HCT116 (cell line): ENCODE measurements around the gene RNF144B. TPM values are rescaled to one million over a fixed set of nuclear protein-coding genes. Genes with fewer than 3 reads are reported as not detected.

Experiments
- ATAC-seq: fragments of 200-7000 bp; cut with Tn5 transposase; 2 replicates; pipeline ENCODE4 v1.9.1; 2020; ENCODE audit warnings: mild to moderate bottlenecking, moderate library complexity
- BruUV-seq: library from RNA; stranded (reverse); fragments of 400-500 nt; replicated peaks from 2 replicates; lab custom pipeline; 2021; lab: Mats Ljungman, UMichigan
- CTCF ChIA-PET: fragments of 300-600 bp; sonication (Branson Sonifier 250); formaldehyde crosslinking; loops from one replicate; lab custom pipeline; 2021; ENCODE audit warnings: antibody characterized with exemption; lab: Charles Lee
- POLR2A ChIA-PET: fragments of 300-600, 350-600 bp; sonication (Branson Sonifier 250); formaldehyde crosslinking; loops from one replicate; lab custom pipeline; 2021; ENCODE audit warnings: antibody characterized with exemption; lab: Charles Lee
- RAD21 ChIA-PET, 2 experiments: fragments of 300-600 bp; sonication (Branson Sonifier 250); formaldehyde crosslinking; loops; one replicate each; lab custom pipeline; 2023; ENCODE audit warnings: low total read pairs in 2 of 2; ENCODE audit not compliant: uncharacterized antibody in 2 of 2, unreplicated experiment in 2 of 2, low non-redundant PET in 1 of 2; lab: Charles Lee
- DNase-seq: peaks from one replicate; pipeline ENCODE4 v3.0.0-alpha.2; 2010; ENCODE audit warnings: low read depth, low spot score
- H2AFZ ChIP-seq: fragments of 200-600 bp; shearing (Covaris generic), sonication (generic); 2 replicates; pipeline ENCODE4 v1.6.1; 2017; ENCODE audit warnings: low read depth, mixed run types, mixed read lengths, antibody characterized with exemption, low read length; ENCODE audit not compliant: poor library complexity, severe bottlenecking
- H3K27ac ChIP-seq: 2 replicates; pipeline ENCODE4 v1.5.1; 2012; ENCODE audit warnings: low read depth, low read length
- H3K27me3 ChIP-seq: fragments of 200-600 bp; sonication (generic); 2 replicates; pipeline ENCODE4 v1.6.1; 2016; ENCODE audit warnings: mixed run types, low read length, mixed read lengths; ENCODE audit not compliant: insufficient read depth
- H3K36me3 ChIP-seq, 2 experiments: fragments of 200-500 bp in 1 of 2; fragments of 200-600 bp in 1 of 2; sonication (Bioruptor generic) in 1 of 2; sonication (generic) in 1 of 2; 2 replicates each; pipeline versions ENCODE4 v1.5.1 to v1.6.1; 2014 to 2016; ENCODE audit warnings: low read length in 2 of 2, inconsistent platforms in 1 of 2, mixed read lengths in 1 of 2, mixed run types in 1 of 2; ENCODE audit not compliant: insufficient read depth in 2 of 2, control insufficient read depth in 1 of 2
- H3K4me1 ChIP-seq, 2 experiments: fragments of 200-600 bp in 1 of 2; sonication (generic) in 1 of 2; 2 replicates each; pipeline versions ENCODE4 v1.5.1 to v1.6.1; 2012 to 2017; ENCODE audit warnings: low read length in 2 of 2, inconsistent platforms in 1 of 2, mild to moderate bottlenecking in 1 of 2, mixed read lengths in 1 of 2, mixed run types in 1 of 2, moderate library complexity in 1 of 2; ENCODE audit not compliant: insufficient read depth in 2 of 2, control insufficient read depth in 1 of 2
- H3K4me2 ChIP-seq: fragments of 200-600 bp; sonication (generic); 2 replicates; pipeline ENCODE4 v1.6.1; 2017; ENCODE audit warnings: mixed run types, low read length, mixed read lengths
- H3K4me3 ChIP-seq, 2 experiments: fragments of 200-600 bp in 1 of 2; sonication (generic) in 1 of 2; replicated peaks in 1 of 2; 2 replicates each; pipeline ENCODE4 v1.5.1; 2011 to 2016; ENCODE audit warnings: low read length in 2 of 2, control low read depth in 1 of 2, low read depth in 1 of 2, mild to moderate bottlenecking in 1 of 2, mixed read lengths in 1 of 2, mixed run types in 1 of 2
- H3K79me2 ChIP-seq: fragments of 200-600 bp; sonication (generic); 2 replicates; pipeline ENCODE4 v1.6.1; 2017; ENCODE audit warnings: mild to moderate bottlenecking, mixed run types, low read length, moderate library complexity, mixed read lengths; ENCODE audit not compliant: insufficient read depth
- H3K9ac ChIP-seq: fragments of 200-600 bp; sonication (generic); 2 replicates; pipeline ENCODE4 v1.6.1; 2016; ENCODE audit warnings: low read length, mixed read lengths
- H3K9me2 ChIP-seq: fragments of 200-600 bp; sonication (generic), shearing (Covaris generic); 2 replicates; pipeline ENCODE4 v1.6.1; 2017; ENCODE audit warnings: mixed run types, mild to moderate bottlenecking, moderate library complexity; ENCODE audit not compliant: insufficient read depth
- H3K9me3 ChIP-seq, 2 experiments: fragments of 200-500 bp in 1 of 2; fragments of 200-600 bp in 1 of 2; sonication (Bioruptor generic) in 1 of 2; sonication (generic) in 1 of 2; 2 replicates each; pipeline ENCODE4 v1.6.1; 2014 to 2017; ENCODE audit warnings: low read length in 2 of 2, mixed read lengths in 2 of 2, inconsistent platforms in 1 of 2, low read depth in 1 of 2, mild to moderate bottlenecking in 1 of 2, mixed run types in 1 of 2, moderate library complexity in 1 of 2; ENCODE audit not compliant: control insufficient read depth in 1 of 2, insufficient read depth in 1 of 2
- H4K20me1 ChIP-seq: fragments of 200-600 bp; sonication (generic), shearing (Covaris generic); 2 replicates; pipeline ENCODE4 v1.6.1; 2017; ENCODE audit warnings: mixed run types, mild to moderate bottlenecking, moderate library complexity; ENCODE audit not compliant: insufficient read depth
- CBX3 ChIP-seq: IDR thresholded peaks from 2 replicates; pipeline ENCODE4 v1.6.1; 2012; ENCODE audit warnings: low read depth
- EGR1 ChIP-seq: IDR thresholded peaks from 2 replicates; pipeline ENCODE4 v1.6.1; 2012; ENCODE audit warnings: low read depth
- EZH2phosphoT487 ChIP-seq: fragments of 200-600 bp; IDR thresholded peaks from 2 replicates; pipeline ENCODE4 v1.6.1; 2018; ENCODE audit warnings: antibody characterized with exemption, borderline replicate concordance
- POLR2A ChIP-seq: IDR thresholded peaks from 2 replicates; pipeline ENCODE4 v1.7.0; 2011; ENCODE audit warnings: borderline replicate concordance; ENCODE audit not compliant: insufficient read depth, insufficient read length; ENCODE audit errors: extremely low read depth
- RAD21 ChIP-seq: IDR thresholded peaks from 2 replicates; pipeline ENCODE4 v1.6.1; 2012; ENCODE audit warnings: low read depth, mild to moderate bottlenecking
- TCF7L2 ChIP-seq: IDR thresholded peaks from 2 replicates; pipeline ENCODE4 v1.7.0; 2011; ENCODE audit warnings: borderline replicate concordance, inconsistent platforms; ENCODE audit not compliant: insufficient read depth, insufficient read length; ENCODE audit errors: extremely low read depth
- YY1 ChIP-seq: IDR thresholded peaks from 2 replicates; pipeline ENCODE4 v1.6.1; 2011; ENCODE audit warnings: low read length, low read depth, moderate library complexity, mild to moderate bottlenecking; ENCODE audit not compliant: insufficient replicate concordance; ENCODE audit errors: extremely low read depth
- ZNF274 ChIP-seq: fragments of 200-500 bp; sonication (Bioruptor generic); IDR thresholded peaks from 2 replicates; pipeline ENCODE4 v1.6.1; 2014; ENCODE audit warnings: mild to moderate bottlenecking, low read depth, low read length, inconsistent platforms
- intact Hi-C: fragments of 100-400 bp; cut with micrococcal nuclease; formaldehyde crosslinking; loops from 2 replicates; pipeline ENCODE4 v1.10.0; 2022
- total RNA-seq: library from RNA; stranded (reverse); gene quantifications from one replicate; pipeline ENCODE4 v1.2.1, GENCODE V29; 2021; ENCODE audit not compliant: unreplicated experiment
- TF ChIP-seq, protein P1 (sequence below): IDR thresholded peaks from 2 replicates; pipeline ENCODE4 v1.6.1; 2012; ENCODE audit warnings: low read depth

RNF144B gene
- total RNA-seq, 1 experiment from 2014 or later, result 2.1 TPM

DNA sequence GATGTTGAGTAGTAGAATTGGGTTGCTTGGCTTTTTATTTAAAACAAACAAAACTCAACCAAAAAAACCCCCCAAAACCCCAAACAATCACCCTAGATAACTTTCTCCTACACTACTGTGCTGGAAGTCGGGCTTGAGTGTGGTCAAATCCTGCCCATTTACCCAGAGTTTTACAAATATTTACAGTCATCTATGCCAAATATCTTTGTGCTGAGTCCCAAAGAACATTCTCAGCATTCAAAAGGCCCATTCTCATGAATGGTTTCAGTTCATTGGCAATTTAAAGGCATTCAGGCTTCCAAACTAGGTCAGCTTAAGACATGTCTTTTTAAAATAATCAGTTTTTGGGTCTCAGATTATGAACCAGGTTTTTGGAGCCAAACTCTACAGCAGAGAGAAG is 1.8 kb downstream of the RNF144B start:
- no TSS peak for BruUV-seq
- DNase-seq, result no peak
- no peak overlapping the region for H3K4me3 ChIP-seq
- no peak for TF ChIP-seq YY1
- no peak for TF ChIP-seq EGR1
- TF ChIP-seq EZH2phosphoT487, result no peak
- TF ChIP-seq CBX3, result no peak
- TF ChIP-seq ZNF274, result no peak
- TF ChIP-seq, protein P1, sequence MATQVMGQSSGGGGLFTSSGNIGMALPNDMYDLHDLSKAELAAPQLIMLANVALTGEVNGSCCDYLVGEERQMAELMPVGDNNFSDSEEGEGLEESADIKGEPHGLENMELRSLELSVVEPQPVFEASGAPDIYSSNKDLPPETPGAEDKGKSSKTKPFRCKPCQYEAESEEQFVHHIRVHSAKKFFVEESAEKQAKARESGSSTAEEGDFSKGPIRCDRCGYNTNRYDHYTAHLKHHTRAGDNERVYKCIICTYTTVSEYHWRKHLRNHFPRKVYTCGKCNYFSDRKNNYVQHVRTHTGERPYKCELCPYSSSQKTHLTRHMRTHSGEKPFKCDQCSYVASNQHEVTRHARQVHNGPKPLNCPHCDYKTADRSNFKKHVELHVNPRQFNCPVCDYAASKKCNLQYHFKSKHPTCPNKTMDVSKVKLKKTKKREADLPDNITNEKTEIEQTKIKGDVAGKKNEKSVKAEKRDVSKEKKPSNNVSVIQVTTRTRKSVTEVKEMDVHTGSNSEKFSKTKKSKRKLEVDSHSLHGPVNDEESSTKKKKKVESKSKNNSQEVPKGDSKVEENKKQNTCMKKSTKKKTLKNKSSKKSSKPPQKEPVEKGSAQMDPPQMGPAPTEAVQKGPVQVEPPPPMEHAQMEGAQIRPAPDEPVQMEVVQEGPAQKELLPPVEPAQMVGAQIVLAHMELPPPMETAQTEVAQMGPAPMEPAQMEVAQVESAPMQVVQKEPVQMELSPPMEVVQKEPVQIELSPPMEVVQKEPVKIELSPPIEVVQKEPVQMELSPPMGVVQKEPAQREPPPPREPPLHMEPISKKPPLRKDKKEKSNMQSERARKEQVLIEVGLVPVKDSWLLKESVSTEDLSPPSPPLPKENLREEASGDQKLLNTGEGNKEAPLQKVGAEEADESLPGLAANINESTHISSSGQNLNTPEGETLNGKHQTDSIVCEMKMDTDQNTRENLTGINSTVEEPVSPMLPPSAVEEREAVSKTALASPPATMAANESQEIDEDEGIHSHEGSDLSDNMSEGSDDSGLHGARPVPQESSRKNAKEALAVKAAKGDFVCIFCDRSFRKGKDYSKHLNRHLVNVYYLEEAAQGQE, result no peak
- no peak for TF ChIP-seq RAD21
- TF ChIP-seq TCF7L2, result no peak
- TF ChIP-seq POLR2A, result no peak
- ChIA-PET CTCF (no interaction called here), RAD21 (no interaction called here), POLR2A (no interaction called here)
- H3K9me2 ChIP-seq, result no peaks in the 10 kb centered on the region
- H3K79me2 ChIP-seq, result no peaks in the 10 kb centered on the region
- H2AFZ ChIP-seq, result no peak overlapping the region
- H3K36me3 ChIP-seq, result no peaks in the 10 kb centered on the region
- H4K20me1 ChIP-seq, result no peaks in the 10 kb centered on the region
- ATAC-seq, result no peak
- H3K27ac ChIP-seq, result no peak overlapping the region
- no peak overlapping the region for H3K9ac ChIP-seq
- peaks cover 9 to 14% of the 10 kb centered on the region in 2 experiments for H3K4me1 ChIP-seq
- intact Hi-C loops, result no loop called here
- no peaks in the 10 kb centered on the region for H3K9me3 ChIP-seq
- no peak overlapping the region for H3K4me2 ChIP-seq
- no peaks in the 10 kb centered on the region for H3K27me3 ChIP-seq
